ENCODE measurements around the gene CYB5R4. TPM values are rescaled to one million over a fixed set of nuclear protein-coding genes. Genes with fewer than 3 reads are reported as not detected.
A peak's percentile ranks its signal among the peaks of the same experiment; 100 is the strongest.

CYB5R4 gene, protein sequence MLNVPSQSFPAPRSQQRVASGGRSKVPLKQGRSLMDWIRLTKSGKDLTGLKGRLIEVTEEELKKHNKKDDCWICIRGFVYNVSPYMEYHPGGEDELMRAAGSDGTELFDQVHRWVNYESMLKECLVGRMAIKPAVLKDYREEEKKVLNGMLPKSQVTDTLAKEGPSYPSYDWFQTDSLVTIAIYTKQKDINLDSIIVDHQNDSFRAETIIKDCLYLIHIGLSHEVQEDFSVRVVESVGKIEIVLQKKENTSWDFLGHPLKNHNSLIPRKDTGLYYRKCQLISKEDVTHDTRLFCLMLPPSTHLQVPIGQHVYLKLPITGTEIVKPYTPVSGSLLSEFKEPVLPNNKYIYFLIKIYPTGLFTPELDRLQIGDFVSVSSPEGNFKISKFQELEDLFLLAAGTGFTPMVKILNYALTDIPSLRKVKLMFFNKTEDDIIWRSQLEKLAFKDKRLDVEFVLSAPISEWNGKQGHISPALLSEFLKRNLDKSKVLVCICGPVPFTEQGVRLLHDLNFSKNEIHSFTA
- polyA plus RNA-seq: 10 to 100 TPM; 28.5 to 39.2 (median 35.1) TPM

- H3K27ac Mint-ChIP-seq: peak within 1 kb of the TSS; percentile 86 to 95 (median 90)
- peak; percentile 93 to 94 (median 94) for DNase-seq
- H3K9me3 Mint-ChIP-seq: peaks cover 0 to 3% (median 0%) of the 10 kb centered on the region in 6 donors
- peaks cover 5 to 7% (median 7%) of the 10 kb centered on the region in 3 donors for H3K27me3 Mint-ChIP-seq (ENCODE audit: low read depth in 3 of 3)
- peak within 1 kb of the TSS; percentile 91 to 99 (median 95) for H3K4me3 Mint-ChIP-seq
- no peaks in the 10 kb centered on the region for H3K36me3 Mint-ChIP-seq
- H3K4me1 Mint-ChIP-seq: peaks cover 39 to 46% of the 10 kb centered on the region in 2 donors
Measured at GRCh38 chr6:83859410-83860358, at the start of gene CYB5R4. Gene CYB5R4 (plus strand): TSS chr6:83859689. CDS start chr6:83859783, 94 bp downstream.

DNA sequence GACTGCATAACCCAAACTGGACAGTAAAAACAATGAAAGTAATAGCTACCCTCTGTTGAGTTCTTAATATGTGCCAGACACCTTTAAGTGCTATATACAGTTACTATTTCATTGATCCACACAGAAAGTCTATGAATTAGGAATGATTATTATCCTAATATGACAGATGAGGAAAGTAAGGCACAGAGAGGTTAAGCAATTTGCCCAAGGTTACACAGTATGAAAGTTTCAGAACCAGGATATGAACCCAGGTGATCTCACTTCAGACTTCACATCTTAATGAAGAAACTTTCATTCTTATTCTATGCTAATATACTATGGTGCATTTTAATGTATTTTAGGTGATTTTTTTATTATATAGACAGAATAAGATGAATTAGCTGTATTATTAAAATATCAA lies 46.9 kb upstream of the CYB5R4 start:
- no peak overlapping the region for H3K4me3 Mint-ChIP-seq
- H3K9me3 Mint-ChIP-seq: peaks cover 0 to 2% (median 0%) of the 10 kb centered on the region in 6 donors
- no peak for DNase-seq
- H3K27me3 Mint-ChIP-seq (ENCODE audit: low read depth in 3 of 3): peaks cover 0 to 2% (median 0%) of the 10 kb centered on the region in 3 donors
- no peaks in the 10 kb centered on the region for H3K36me3 Mint-ChIP-seq
- no peak overlapping the region for H3K27ac Mint-ChIP-seq
- H3K4me1 Mint-ChIP-seq: no peaks in the 10 kb centered on the region

- Mint-ChIP-seq H3K9me3 (peaks cover 0 to 2% (median 0%) of the 10 kb centered on the region in 6 donors), H3K4me1 (no peaks in the 10 kb centered on the region), H3K27ac (no peak overlapping the region), H3K27me3 (ENCODE audit: low read depth in 3 of 3) (peaks cover 0 to 2% (median 0%) of the 10 kb centered on the region in 3 donors), H3K36me3 (no peaks in the 10 kb centered on the region), H3K4me3 (no peak overlapping the region)
- no peak for DNase-seq
Measured at GRCh38 chr6:83815631-83816272, 43.7 kb upstream of the CYB5R4 start.

- H3K4me3 Mint-ChIP-seq: no peak overlapping the region
- no peak for DNase-seq
- no peaks in the 10 kb centered on the region for H3K36me3 Mint-ChIP-seq
- H3K27ac Mint-ChIP-seq: no peak overlapping the region
- H3K9me3 Mint-ChIP-seq: peaks cover 0 to 2% (median 0%) of the 10 kb centered on the region in 6 donors
- H3K4me1 Mint-ChIP-seq: no peaks in the 10 kb centered on the region
- H3K27me3 Mint-ChIP-seq (ENCODE audit: low read depth in 3 of 3): peaks cover 0 to 3% (median 0%) of the 10 kb centered on the region in 3 donors
Measured at GRCh38 chr6:83822629-83823169, 36.8 kb upstream of the CYB5R4 start.

- no peak for DNase-seq
- H3K9me3 Mint-ChIP-seq: peaks cover 0 to 2% (median 0%) of the 10 kb centered on the region in 6 donors
- no peaks in the 10 kb centered on the region for H3K4me1 Mint-ChIP-seq
- H3K4me3 Mint-ChIP-seq: no peak overlapping the region
- H3K27me3 Mint-ChIP-seq (ENCODE audit: low read depth in 3 of 3): peaks cover 0 to 3% (median 0%) of the 10 kb centered on the region in 3 donors
- H3K36me3 Mint-ChIP-seq: no peaks in the 10 kb centered on the region
- no peak overlapping the region for H3K27ac Mint-ChIP-seq
Measured at GRCh38 chr6:83824388-83824801, 35.1 kb upstream of the CYB5R4 start.

- no peaks in the 10 kb centered on the region for H3K36me3 Mint-ChIP-seq
- peaks cover 0 to 3% (median 0%) of the 10 kb centered on the region in 3 donors for H3K27me3 Mint-ChIP-seq (ENCODE audit: low read depth in 3 of 3)
- no peak overlapping the region for H3K4me3 Mint-ChIP-seq
- H3K4me1 Mint-ChIP-seq: no peaks in the 10 kb centered on the region
- peaks cover 0 to 2% (median 0%) of the 10 kb centered on the region in 6 donors for H3K9me3 Mint-ChIP-seq
- no peak overlapping the region for H3K27ac Mint-ChIP-seq
- DNase-seq: no peak
Measured at GRCh38 chr6:83824831-83825230, 34.7 kb upstream of the CYB5R4 start.

- no peaks in the 10 kb centered on the region for H3K4me1 Mint-ChIP-seq
- H3K27me3 Mint-ChIP-seq (ENCODE audit: low read depth in 3 of 3): peaks cover 0 to 3% (median 0%) of the 10 kb centered on the region in 3 donors
- no peak overlapping the region for H3K27ac Mint-ChIP-seq
- peaks cover 0 to 2% (median 0%) of the 10 kb centered on the region in 6 donors for H3K9me3 Mint-ChIP-seq
- no peaks in the 10 kb centered on the region for H3K36me3 Mint-ChIP-seq
- no peak overlapping the region for H3K4me3 Mint-ChIP-seq
- no peak for DNase-seq
Measured at GRCh38 chr6:83827050-83827449, 32.4 kb upstream of the CYB5R4 start.

- Mint-ChIP-seq H3K9me3 (peaks cover 0 to 19% (median 7%) of the 10 kb centered on the region in 6 donors), H3K36me3 (no peaks in the 10 kb centered on the region), H3K4me1 (no peaks in the 10 kb centered on the region), H3K27ac (no peak overlapping the region), H3K27me3 (ENCODE audit: low read depth in 3 of 3) (peaks cover 0 to 12% (median 6%) of the 10 kb centered on the region in 3 donors), H3K4me3 (no peak overlapping the region)
- no peak for DNase-seq
Measured at GRCh38 chr6:83838727-83839126, 20.8 kb upstream of the CYB5R4 start.

GRCh38 chr6:83844170-83844569 lies 15.3 kb upstream of the CYB5R4 start:
- no peak overlapping the region for H3K27ac Mint-ChIP-seq
- H3K4me1 Mint-ChIP-seq: no peaks in the 10 kb centered on the region
- H3K9me3 Mint-ChIP-seq: peaks cover 0 to 13% (median 6%) of the 10 kb centered on the region in 6 donors
- H3K4me3 Mint-ChIP-seq: no peak overlapping the region
- no peak for DNase-seq
- H3K27me3 Mint-ChIP-seq (ENCODE audit: low read depth in 3 of 3): peaks cover 0 to 10% (median 7%) of the 10 kb centered on the region in 3 donors
- H3K36me3 Mint-ChIP-seq: no peaks in the 10 kb centered on the region

DNA sequence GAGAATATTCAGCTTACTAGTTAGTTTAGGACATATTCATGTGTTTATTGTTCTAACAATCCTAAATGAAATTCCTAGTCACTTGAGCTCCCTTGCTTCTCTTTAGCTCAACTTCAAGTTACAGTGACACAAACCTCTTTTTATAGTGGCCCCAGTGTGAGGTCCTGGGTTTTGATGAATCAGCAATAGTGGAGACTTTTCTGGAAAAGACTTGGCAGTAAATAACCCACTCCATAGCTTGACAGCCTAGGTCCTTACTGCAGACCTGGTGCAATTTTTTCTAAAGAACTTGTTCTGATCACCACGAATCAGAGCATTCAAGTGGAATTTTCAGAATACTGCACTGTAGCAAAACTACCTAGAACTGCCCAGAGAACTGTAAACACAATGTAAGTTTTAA lies 13.2 kb upstream of the CYB5R4 start:
- peaks cover 0 to 4% (median under 1%) of the 10 kb centered on the region in 6 donors for H3K9me3 Mint-ChIP-seq
- no peak overlapping the region for H3K4me3 Mint-ChIP-seq
- H3K27me3 Mint-ChIP-seq (ENCODE audit: low read depth in 3 of 3): peaks cover 9 to 15% (median 14%) of the 10 kb centered on the region in 3 donors
- H3K36me3 Mint-ChIP-seq: no peaks in the 10 kb centered on the region
- no peak for DNase-seq
- no peak overlapping the region for H3K27ac Mint-ChIP-seq
- H3K4me1 Mint-ChIP-seq: no peaks in the 10 kb centered on the region

GRCh38 chr6:83847179-83847578 lies 12.3 kb upstream of the CYB5R4 start:
- H3K27ac Mint-ChIP-seq: no peak overlapping the region
- H3K36me3 Mint-ChIP-seq: no peaks in the 10 kb centered on the region
- DNase-seq: no peak
- peaks cover 0 to 2% (median 0%) of the 10 kb centered on the region in 6 donors for H3K9me3 Mint-ChIP-seq
- H3K4me3 Mint-ChIP-seq: no peak overlapping the region
- H3K27me3 Mint-ChIP-seq (ENCODE audit: low read depth in 3 of 3): peaks cover 9 to 18% (median 14%) of the 10 kb centered on the region in 3 donors
- no peaks in the 10 kb centered on the region for H3K4me1 Mint-ChIP-seq

GRCh38 chr6:83849127-83849526 lies 10.4 kb upstream of the CYB5R4 start:
- Mint-ChIP-seq H3K4me3 (no peak overlapping the region), H3K9me3 (peaks cover 0 to 2% (median 0%) of the 10 kb centered on the region in 6 donors), H3K27ac (no peak overlapping the region), H3K27me3 (ENCODE audit: low read depth in 3 of 3) (peaks cover 11 to 19% (median 17%) of the 10 kb centered on the region in 3 donors), H3K36me3 (no peaks in the 10 kb centered on the region), H3K4me1 (peaks cover 0 to under 1% of the 10 kb centered on the region in 2 donors)
- DNase-seq: no peak

GRCh38 chr6:83849610-83850009 lies 9.9 kb upstream of the CYB5R4 start:
- peaks cover 15 to 24% (median 20%) of the 10 kb centered on the region in 3 donors for H3K27me3 Mint-ChIP-seq (ENCODE audit: low read depth in 3 of 3)

More at GRCh38 chr6:83849610-83850009, 9.9 kb upstream of the CYB5R4 start:
- no peak for DNase-seq
- Mint-ChIP-seq H3K9me3 (peaks cover 0 to 3% (median 0%) of the 10 kb centered on the region in 6 donors), H3K27ac (no peak overlapping the region), H3K4me3 (no peak overlapping the region), H3K4me1 (peaks cover 0 to 1% of the 10 kb centered on the region in 2 donors), H3K36me3 (no peaks in the 10 kb centered on the region)
